GM23338 (cell line): Measurements from ENCODE around the gene MYO16. TPM values are rescaled to one million over a fixed set of nuclear protein-coding genes. Genes with fewer than 3 reads are reported as not detected.

ENCODE experiments used
- ATAC-seq: fragments of 200-7000 bp; cut with Tn5 transposase; 3 replicates; pipeline ENCODE4 v1.9.1; 2020
- DNase-seq: peaks from one replicate; pipeline ENCODE4 v3.0.0-alpha.2; 2015; ENCODE audit warnings: low spot score
- H2AFZ ChIP-seq: fragments of 200-600 bp; sonication (generic); 2 replicates; pipeline ENCODE4 v1.8.0; 2016; ENCODE audit warnings: antibody characterized with exemption, mild to moderate bottlenecking, moderate library complexity
- H3F3A ChIP-seq: fragments of 200-600 bp; sonication (generic); replicated peaks from 2 replicates; pipeline ENCODE4 v1.8.0; 2017; ENCODE audit warnings: antibody characterized with exemption, mixed run types, low read depth
- H3K27ac ChIP-seq: fragments of 200-600 bp; sonication (generic); 2 replicates; pipeline ENCODE4 v1.6.1; 2016; ENCODE audit warnings: low read depth
- H3K27me3 ChIP-seq: fragments of 200-600 bp; sonication (generic); 2 replicates; pipeline ENCODE4 v1.8.0; 2016; ENCODE audit warnings: mild to moderate bottlenecking, mixed run types, moderate library complexity; ENCODE audit not compliant: insufficient read depth
- H3K36me3 ChIP-seq: fragments of 200-600 bp; sonication (generic); 2 replicates; pipeline ENCODE4 v1.8.0; 2016; ENCODE audit warnings: mild to moderate bottlenecking; ENCODE audit not compliant: insufficient read depth
- H3K4me1 ChIP-seq: fragments of 200-600 bp; sonication (generic); 2 replicates; pipeline ENCODE4 v1.8.0; 2016; ENCODE audit warnings: mild to moderate bottlenecking, moderate library complexity; ENCODE audit not compliant: insufficient read depth
- H3K4me2 ChIP-seq: fragments of 200-600 bp; sonication (generic); 2 replicates; pipeline ENCODE4 v1.7.1; 2017; ENCODE audit warnings: mixed run types
- H3K4me3 ChIP-seq: fragments of 200-600 bp; sonication (generic); 2 replicates; pipeline ENCODE4 v1.6.1; 2016; ENCODE audit warnings: mixed run types
- H3K79me2 ChIP-seq: fragments of 200-600 bp; sonication (generic); replicated peaks from 2 replicates; pipeline ENCODE4 v1.8.0; 2017; ENCODE audit warnings: mild to moderate bottlenecking; ENCODE audit not compliant: insufficient read depth
- H3K9me2 ChIP-seq: fragments of 200-600 bp; sonication (generic); 2 replicates; pipeline ENCODE4 v1.8.0; 2017; ENCODE audit not compliant: insufficient read depth
- H4K20me1 ChIP-seq: fragments of 200-600 bp; sonication (generic); replicated peaks from 2 replicates; pipeline ENCODE4 v1.8.0; 2017; ENCODE audit warnings: mild to moderate bottlenecking; ENCODE audit not compliant: insufficient read depth
- H3K27ac Mint-ChIP-seq: 2 replicates; pipeline ENCODE4 v1.8.0; 2020; ENCODE audit warnings: inconsistent platforms, mild to moderate bottlenecking, moderate library complexity, mixed read lengths
- H3K27me3 Mint-ChIP-seq: 3 replicates; pipeline ENCODE4 v1.8.0; 2022; ENCODE audit warnings: low read depth, mild to moderate bottlenecking, moderate library complexity, mixed read lengths, inconsistent platforms; ENCODE audit not compliant: insufficient read depth, poor library complexity
- H3K36me3 Mint-ChIP-seq: 3 replicates; pipeline ENCODE4 v1.8.0; 2021; ENCODE audit warnings: low read depth, mild to moderate bottlenecking, inconsistent platforms, moderate library complexity, mixed read lengths
- H3K4me1 Mint-ChIP-seq: 3 replicates; pipeline ENCODE4 v1.8.0; 2020; ENCODE audit warnings: mild to moderate bottlenecking, inconsistent platforms, mixed read lengths
- H3K4me3 Mint-ChIP-seq: 3 replicates; pipeline ENCODE4 v1.8.0; 2021; ENCODE audit warnings: moderate library complexity, mild to moderate bottlenecking, inconsistent platforms, mixed read lengths
- H3K9me3 Mint-ChIP-seq: 3 replicates; pipeline ENCODE4 v1.8.0; 2020; ENCODE audit warnings: moderate library complexity, mild to moderate bottlenecking, inconsistent platforms, mixed read lengths
- CREB1 ChIP-seq: fragments of 250-450 bp; sonication (Bioruptor Pico); IDR thresholded peaks from 2 replicates; pipeline ENCODE4 v1.5.0; 2020; ENCODE audit warnings: low read depth, mild to moderate bottlenecking, moderate library complexity
- CTCF ChIP-seq, 2 experiments: fragments of 200-600 bp in 1 of 2; sonication (generic) in 1 of 2; conservative IDR thresholded peaks; 2 replicates each; pipeline versions ENCODE4 v1.5.1 to v1.6.1; 2016 to 2017; ENCODE audit warnings: antibody characterized with exemption in 2 of 2, low read depth in 2 of 2, mild to moderate bottlenecking in 2 of 2, moderate library complexity in 1 of 2
- ETS1 ChIP-seq: IDR thresholded peaks from 2 replicates; pipeline ENCODE4 v1.6.1; 2016; ENCODE audit warnings: antibody characterized with exemption
- EZH2 ChIP-seq: fragments of 200-600 bp; sonication (generic); IDR thresholded peaks from one replicate; pipeline ENCODE4 v1.8.0; 2017; ENCODE audit warnings: antibody characterized with exemption, mild to moderate bottlenecking, low read depth; ENCODE audit not compliant: unreplicated experiment
- EZH2phosphoT487 ChIP-seq: fragments of 200-600 bp; sonication (generic); IDR thresholded peaks from one replicate; pipeline ENCODE4 v1.8.1; 2018; ENCODE audit warnings: antibody characterized with exemption; ENCODE audit not compliant: unreplicated experiment
- JUNB ChIP-seq: IDR thresholded peaks from one replicate; pipeline ENCODE4 v1.6.1; 2016; ENCODE audit warnings: antibody characterized with exemption; ENCODE audit not compliant: unreplicated experiment
- NANOG ChIP-seq: IDR thresholded peaks from 2 replicates; pipeline ENCODE4 v1.6.1; 2016; ENCODE audit warnings: antibody characterized with exemption, borderline replicate concordance
- POLR2AphosphoS5 ChIP-seq: IDR thresholded peaks from 2 replicates; pipeline ENCODE4 v1.6.1; 2016; ENCODE audit warnings: antibody characterized with exemption, low read depth
- REST ChIP-seq: IDR thresholded peaks from one replicate; pipeline ENCODE4 v1.6.1; 2018; ENCODE audit warnings: antibody characterized with exemption; ENCODE audit not compliant: unreplicated experiment
- STAT1 ChIP-seq: IDR thresholded peaks from one replicate; pipeline ENCODE4 v1.6.1; 2016; ENCODE audit warnings: antibody characterized with exemption; ENCODE audit not compliant: unreplicated experiment
- ZNF114 ChIP-seq: fragments of 250-450 bp; sonication (Bioruptor Pico); IDR thresholded peaks from 2 replicates; pipeline ENCODE4 v1.5.0; 2020; ENCODE audit warnings: mild to moderate bottlenecking, moderate library complexity
- ZNF331 ChIP-seq: fragments of 250-450 bp; sonication (Bioruptor Pico); IDR thresholded peaks from 2 replicates; pipeline ENCODE4 v1.5.0; 2020; ENCODE audit warnings: low read depth, mild to moderate bottlenecking, moderate library complexity
- ZNF462 ChIP-seq: fragments of 250-450 bp; sonication (Bioruptor Pico); IDR thresholded peaks from 2 replicates; pipeline ENCODE4 v1.5.0; 2020; ENCODE audit warnings: mild to moderate bottlenecking, moderate library complexity
- polyA plus RNA-seq: library from polyadenylated mRNA; unstranded; fragments of >200 nt; fragmentation: Nextera tagmentation; extraction: Ambion mirVana; gene quantifications from 2 replicates; pipeline ENCODE4 v1.2.1, GENCODE V29; 2016
- total RNA-seq: library from RNA; depleted of rRNA; stranded (reverse); fragments of >200 nt; shearing (Covaris generic); gene quantifications from 2 replicates; pipeline ENCODE4 v1.2.3, GENCODE V29; 2014

The MYO16 gene
- total and polyA plus RNA-seq, 2 experiments from 2014 or later: 0.10 to 0.13 TPM

GRCh38 chr13:108929532-108930206, 300.3 kb downstream of the MYO16 start:
- Histone ChIP-seq H3K27ac (no peak overlapping the region), H3K27me3 (no peaks in the 10 kb centered on the region), H3K4me1 (no peaks in the 10 kb centered on the region), H3K36me3 (no peaks in the 10 kb centered on the region), H3F3A (no peaks in the 10 kb centered on the region), H3K4me3 (no peak overlapping the region), H3K9me2 (no peaks in the 10 kb centered on the region), H4K20me1 (no peaks in the 10 kb centered on the region), H2AFZ (no peak overlapping the region), H3K4me2 (no peak overlapping the region), H3K79me2 (no peaks in the 10 kb centered on the region)
- Mint-ChIP-seq H3K36me3 (no peaks in the 10 kb centered on the region), H3K27me3 (no peaks in the 10 kb centered on the region), H3K4me3 (no peak overlapping the region), H3K9me3 (no peaks in the 10 kb centered on the region), H3K27ac (no peak overlapping the region), H3K4me1 (peaks cover 5% of the 10 kb centered on the region)
- ATAC-seq (no peak), DNase-seq (peak; percentile 8)
- TF ChIP-seq EZH2 (no peak), ZNF331 (CRISPR knock-in tag) (no peak), CREB1 (no peak), ZNF114 (CRISPR knock-in tag) (no peak), ZNF462 (no peak), NANOG (no peak), EZH2phosphoT487 (no peak), REST (no peak), POLR2AphosphoS5 (no peak), CTCF (conservative IDR thresholded peaks at IDR 0.05; ENCODE audit: low read depth in 2 of 2) (no peak), JUNB (no peak), STAT1 (no peak), ETS1 (no peak)
